Measurements from ENCODE around the gene RELA.

DNA sequence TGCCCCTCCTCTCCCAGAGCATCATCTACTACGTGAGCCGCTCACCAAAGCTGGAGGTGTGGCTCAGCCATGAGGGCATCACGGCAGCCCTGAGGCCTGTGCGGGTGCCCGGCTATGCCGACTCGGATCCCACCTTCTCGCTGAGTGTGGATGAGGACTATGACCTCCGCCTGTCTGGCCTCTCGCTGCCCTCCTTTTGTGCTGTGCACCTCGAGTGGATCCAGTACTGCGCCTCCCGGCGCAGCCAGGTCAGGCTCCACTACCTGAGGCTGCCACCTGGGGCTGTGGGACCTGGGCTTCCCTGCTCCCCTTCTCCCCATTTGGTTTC lies 28.6 kb downstream of the RELA start:
- no peak for TF ChIP-seq POLR2AphosphoS5 (IDR thresholded peaks at IDR 0.05; ENCODE audit: low read depth, low read length)
- no peak for TF ChIP-seq TAF1 (IDR thresholded peaks at IDR 0.05; ENCODE audit: borderline replicate concordance, low read depth, low read length)
- TF ChIP-seq POLR2A (IDR thresholded peaks at IDR 0.05; ENCODE audit: low read depth, low read length) = no peak
